NCI-H146 (cell line): ENCODE results near the gene ADPRH.
A peak's percentile ranks its signal among the peaks of the same experiment; 100 is the strongest.
"Not testable (repeated sequence)": the region's sequence is repeated elsewhere in the genome, so short reads cannot be mapped to it uniquely, and the experiment has no call there.

Experiments used
- DNase-seq: peaks from one replicate; lab custom pipeline; 2025; lab: John Stamatoyannopoulos, UW

ADPRH gene

DNA sequence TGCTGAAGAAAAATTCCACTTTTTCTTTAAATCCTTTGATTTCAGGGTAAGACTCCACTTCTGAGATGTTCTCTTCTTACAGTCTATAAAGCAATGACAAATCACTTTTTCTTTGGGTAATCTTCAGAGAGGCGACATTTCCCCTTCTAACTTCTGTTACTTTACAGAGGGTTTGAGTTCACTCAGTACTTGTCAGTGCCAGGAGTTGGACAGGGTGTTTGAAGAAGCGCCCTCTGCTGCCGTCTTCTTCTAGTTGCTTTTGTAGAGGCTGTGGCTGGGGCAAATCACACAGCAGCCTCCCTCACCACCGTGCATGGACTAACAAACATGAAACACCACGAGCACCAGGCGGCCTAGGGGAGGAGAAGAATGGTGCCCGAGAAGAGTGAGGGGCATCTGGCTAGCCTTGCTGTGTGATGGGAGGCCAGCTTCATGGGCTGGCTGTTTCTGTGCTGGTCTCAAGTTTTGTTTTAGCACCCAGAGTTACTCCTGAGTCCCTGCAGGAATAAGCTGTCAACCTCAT is 19.8 kb upstream of the ADPRH start, which contains the start of gene CD80:
TSS of gene CD80 (minus strand) at position 174 of the 523 bp plus-strand sequence. CDS start 1,886 bp downstream, outside the sequence.
- DNase-seq: peak; percentile 21

DNA sequence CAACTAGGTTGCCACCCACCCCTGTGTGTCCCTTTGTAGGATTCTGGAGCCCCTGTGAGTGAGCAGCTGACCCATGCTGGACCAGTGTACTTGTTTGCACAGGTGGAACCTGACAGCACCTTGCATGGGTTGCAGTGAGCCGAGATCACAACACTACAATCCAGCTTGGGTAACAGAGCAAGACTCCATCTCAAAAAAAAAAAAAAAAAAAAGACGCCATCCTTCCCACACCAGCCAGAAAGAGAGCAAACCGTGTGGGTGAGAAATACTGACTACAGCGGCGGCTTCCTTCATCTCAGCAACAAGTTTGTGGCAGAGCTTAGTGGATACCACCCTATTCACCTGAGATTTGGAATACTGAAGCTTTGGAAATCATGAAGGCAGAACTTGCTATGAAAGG is 19.1 kb upstream of the ADPRH start:
- no peak for DNase-seq

DNA sequence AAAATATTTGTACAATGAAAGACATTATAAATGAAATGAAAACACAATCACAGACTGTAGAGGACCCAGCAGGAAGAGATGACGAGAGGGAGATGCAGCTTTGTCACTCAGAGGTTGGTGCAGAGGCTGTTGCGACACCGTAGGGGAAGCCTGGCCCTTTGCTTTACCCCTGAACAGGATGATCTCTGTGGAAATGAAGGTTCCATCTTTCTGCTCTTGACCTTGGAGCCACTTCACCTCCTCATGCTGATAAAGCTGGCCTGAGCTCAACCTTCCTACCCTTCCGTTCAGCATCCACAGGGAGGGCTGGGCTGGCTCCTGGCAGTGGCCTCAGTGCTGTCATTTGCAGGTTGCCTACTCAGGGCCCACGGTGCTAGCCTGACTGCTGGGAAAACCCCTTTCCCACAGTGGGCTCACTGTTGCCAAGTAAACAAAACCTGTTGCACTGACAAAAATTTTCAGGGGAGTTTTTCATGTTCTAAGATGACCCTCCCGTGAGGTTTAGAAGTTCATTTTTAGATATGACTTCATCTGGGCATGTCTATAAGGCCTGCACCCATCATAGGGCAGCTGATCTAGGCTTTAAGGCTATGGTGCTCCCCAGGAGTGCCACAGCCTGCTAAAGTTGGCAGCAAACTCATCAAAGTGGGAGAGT is 16.9 kb upstream of the ADPRH start:
- DNase-seq: no peak

DNA sequence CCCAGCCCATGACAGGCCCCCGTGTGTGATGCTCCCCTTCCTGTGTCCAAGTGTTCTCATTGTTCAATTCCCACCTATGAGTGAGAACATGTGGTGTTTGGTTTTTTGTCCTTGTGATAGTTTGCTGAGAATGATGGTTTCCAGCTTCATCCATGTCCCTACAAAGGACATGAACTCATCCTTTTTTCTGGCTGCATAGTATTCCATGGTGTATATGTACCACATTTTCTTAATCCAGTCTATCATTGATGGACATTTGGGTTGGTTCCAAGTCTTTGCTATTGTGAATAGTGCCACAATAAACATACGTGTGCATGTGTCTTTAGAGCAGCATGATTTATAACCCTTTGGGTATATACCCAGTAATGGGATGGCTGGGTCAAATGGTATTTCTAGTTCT is 16.0 kb upstream of the ADPRH start:
- DNase-seq: not testable (repeated sequence)

DNA sequence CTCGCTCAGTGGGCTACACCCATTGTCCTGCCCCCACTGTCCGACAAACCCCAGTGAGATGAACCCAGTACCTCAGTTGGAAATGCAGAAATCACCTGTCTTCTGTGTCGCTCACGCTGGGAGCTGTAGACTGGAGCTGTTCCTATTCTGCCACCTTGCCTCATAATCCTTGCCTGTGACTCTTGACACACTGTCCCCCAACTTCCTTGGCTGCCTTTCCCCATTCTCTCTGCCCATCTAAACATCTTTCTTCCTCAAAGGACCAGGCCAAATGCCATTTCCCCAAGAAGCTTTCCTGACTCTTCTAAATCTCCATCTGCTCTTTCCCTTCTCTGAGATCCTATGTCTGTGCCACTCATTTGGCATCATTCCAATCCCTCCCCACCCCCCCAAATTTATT is 10.1 kb upstream of the ADPRH start:
- no peak for DNase-seq

DNA sequence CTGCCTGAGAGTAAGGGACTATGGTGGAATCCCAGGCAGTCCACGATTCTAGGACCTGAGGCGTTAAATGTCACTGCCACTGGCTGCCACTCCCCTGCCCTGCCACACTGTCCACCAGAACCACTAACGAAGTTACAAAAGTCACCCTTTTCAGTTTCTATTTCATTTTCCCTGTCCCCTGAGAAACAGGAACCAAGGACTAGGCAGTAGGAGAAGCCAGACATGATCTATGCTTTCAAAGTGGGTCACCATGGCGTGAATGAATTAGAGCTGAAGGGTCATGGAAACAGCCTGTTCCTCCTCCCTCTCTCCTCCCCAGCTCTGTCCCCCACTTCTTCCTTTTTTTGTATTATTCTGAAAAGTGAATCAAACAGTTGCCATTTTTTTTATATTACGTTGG is 9.1 kb upstream of the ADPRH start:
- no peak for DNase-seq

DNA sequence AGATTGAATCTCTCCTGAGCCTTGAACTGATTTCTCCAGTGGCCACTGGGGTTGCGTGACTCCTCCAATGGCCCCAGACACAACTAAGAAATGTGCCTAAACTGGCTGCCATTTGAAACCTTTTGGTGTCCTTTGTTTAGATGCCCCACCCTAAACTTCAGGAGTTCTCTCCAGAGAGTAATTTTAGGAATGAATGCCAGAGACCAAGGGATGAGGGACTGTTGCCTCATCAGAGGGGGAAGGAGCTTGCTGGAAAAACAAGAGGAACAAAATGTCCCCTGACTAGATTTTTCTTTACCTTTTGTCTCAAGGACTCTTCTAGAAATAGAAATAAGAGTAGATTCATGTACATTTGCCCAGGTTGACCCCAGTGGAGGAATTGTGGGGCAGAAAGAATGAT is 8.1 kb upstream of the ADPRH start:
- DNase-seq: no peak

DNA sequence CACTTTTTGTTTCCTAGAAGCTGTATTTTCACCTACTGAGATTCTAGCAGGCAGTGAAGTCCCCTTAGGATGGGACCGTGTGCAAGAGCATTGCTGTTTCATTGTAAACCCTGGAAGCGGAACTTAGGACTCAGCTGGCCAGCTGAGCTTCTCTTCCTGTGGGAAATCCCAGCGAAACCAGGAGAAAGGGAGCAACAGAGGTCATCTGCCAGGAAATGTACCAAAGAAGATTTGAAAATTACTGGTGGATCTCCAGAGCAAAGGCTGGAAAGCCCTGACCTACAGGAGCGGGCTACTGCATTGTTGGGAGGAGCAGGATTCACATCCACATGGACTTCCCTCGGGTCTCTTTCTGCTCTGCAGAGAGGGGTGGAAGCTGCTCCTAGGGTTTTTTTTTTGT is 7.6 kb upstream of the ADPRH start:
- DNase-seq: no peak

DNA sequence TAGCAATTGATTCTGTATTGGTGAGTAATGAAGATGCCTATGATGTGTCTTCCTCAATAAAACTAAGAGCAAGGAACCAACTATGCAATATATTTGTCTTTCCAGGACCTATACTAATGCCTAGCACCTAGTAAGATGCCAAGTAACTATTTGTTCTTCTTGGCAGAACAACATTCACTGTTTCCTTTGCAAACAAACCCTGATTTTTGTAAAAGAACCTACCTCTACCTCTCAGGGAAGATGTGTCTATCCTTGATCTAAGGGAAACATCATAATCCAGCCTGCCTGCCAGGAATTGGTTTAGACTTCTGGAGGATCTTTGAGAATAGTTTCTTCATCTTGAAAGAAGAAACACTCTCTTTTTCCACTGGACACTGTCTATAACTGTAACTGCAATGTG is 3.8 kb upstream of the ADPRH start:
- no peak for DNase-seq

DNA sequence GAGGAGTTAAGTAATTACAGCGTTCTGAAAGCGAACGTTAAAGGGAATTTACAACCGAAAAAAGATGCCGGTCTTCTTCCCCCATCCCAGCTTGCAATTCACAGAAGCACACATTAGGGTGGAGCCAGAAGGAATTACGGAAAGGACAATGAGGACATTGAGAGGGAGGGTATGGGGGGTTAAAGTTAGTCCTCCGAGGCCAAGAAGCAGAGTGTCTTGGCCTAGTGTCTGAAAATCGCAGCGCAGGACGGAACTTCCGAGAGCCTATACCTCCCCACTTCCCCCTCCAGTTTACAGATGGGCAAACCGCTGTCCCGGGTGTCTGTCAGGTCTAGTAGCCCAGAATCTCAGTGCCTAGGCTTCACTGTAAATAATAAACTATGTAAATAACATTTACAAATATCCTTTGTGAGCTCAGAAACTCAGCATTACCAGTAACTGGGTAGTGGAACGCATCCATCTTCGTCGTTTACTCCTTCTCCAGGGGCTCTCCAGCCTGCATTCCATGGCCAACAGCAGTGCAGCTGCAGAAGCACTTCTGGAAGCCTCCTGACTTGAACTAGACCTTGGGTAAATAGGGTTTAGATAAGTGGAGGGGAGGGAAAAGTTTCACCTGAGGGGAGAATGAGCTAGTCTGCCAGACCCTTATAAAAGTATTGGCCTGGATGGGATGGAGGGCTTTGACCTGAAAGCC is 922 bp downstream of the ADPRH start:
- peak; percentile 36 for DNase-seq

DNA sequence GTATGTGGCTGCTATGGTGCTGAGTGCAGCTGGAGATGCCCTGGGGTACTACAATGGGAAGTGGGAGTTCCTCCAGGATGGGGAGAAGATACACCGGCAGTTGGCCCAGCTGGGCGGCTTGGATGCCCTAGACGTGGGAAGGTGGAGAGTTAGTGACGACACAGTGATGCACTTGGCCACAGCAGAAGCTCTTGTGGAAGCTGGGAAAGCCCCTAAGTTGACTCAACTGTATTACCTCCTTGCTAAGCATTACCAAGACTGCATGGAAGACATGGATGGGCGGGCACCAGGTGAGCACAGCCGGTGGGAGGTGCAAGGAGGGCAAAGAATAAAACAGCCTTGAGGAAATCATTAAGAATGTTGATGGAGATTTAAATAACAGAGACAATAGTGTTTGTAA is 2.9 kb downstream of the ADPRH start:
- DNase-seq: no peak

DNA sequence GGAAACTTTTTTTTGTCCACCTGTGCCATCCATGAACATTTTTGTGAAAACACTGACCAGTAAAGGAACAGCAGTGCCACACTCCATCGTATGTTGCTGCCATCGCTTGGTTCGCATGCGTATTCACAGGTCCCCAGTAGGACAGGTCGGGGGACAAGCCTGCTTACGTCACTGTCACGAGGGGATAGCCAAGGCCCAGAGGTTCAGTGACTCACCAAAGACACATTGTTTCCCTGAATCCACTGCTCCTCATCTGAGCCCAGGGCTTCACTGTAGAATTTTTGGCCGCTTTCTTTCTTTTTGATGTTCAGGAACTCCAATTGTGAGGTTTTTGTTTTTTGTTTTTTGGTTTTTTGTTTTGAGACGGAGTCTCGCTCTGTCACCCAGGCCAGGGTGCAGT is 5.9 kb downstream of the ADPRH start:
- no peak for DNase-seq

DNA sequence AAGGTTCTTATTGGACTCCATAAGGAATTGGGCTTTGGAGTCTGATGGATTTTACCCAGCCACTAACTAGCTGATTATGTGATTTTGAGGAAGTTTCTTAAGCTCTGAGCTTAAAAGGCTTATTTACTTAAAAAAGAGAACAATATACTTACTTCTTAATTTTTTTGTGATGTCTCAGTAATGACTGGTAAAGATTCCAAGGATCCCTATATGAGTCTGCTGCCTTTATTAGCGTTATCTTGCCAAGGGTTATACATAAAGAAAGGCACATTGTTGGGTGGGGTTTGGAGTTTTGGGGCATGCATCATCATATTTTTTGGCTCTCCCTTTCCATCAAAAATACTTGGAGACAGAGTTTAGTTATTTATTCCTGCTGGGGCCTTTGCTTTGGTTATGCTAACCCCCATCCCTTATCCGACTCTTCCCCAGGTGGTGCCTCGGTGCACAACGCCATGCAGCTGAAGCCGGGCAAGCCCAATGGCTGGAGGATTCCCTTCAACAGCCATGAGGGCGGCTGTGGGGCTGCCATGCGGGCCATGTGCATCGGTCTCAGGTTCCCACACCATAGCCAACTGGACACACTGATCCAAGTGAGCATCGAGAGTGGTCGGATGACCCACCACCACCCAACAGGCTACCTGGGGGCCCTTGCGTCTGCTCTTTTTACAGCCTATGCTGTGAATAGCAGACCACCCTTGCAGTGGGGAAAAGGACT is 6.7 kb downstream of the ADPRH start:
- no peak for DNase-seq

DNA sequence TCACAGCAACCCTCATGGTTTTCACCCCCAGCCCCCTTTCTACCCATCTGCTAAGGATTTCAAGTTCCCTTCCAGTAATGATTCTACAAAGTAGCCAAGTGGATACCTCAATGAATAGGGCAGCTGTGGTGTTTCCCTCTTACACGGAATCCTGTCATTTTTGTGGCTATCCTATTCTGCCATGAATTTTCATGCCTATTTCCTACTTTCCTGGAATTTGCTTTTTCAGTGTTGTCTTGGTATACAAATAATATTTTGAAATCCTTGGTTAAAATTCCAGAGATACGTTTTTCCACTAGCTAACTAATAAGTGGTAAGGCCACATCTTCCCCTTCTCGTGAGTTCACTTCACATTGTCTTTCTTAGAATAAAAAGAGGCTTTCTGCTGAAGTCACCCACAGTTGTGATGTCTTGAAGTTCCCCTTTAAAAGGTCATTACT is 7.5 kb downstream of the ADPRH start:
- DNase-seq: no peak

DNA sequence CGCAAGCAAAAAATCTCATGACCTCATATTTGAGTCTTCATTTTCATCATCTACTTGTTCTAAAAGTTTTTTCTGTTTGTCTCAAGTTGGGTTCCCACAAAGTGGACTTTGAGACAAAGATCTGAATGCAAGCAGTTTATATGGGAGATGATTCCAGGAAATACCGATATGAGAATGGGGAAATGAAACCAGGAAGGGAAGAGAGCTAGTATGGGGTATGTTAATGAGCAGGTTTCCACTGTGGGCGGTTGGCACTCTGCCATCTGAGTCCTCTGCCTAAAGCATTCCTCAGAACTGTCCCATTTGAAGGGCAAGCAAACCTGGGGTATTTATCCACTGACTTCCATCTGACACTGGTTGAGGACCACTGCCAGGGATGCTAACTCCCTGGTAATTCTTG is 8.8 kb downstream of the ADPRH start:
- no peak for DNase-seq

DNA sequence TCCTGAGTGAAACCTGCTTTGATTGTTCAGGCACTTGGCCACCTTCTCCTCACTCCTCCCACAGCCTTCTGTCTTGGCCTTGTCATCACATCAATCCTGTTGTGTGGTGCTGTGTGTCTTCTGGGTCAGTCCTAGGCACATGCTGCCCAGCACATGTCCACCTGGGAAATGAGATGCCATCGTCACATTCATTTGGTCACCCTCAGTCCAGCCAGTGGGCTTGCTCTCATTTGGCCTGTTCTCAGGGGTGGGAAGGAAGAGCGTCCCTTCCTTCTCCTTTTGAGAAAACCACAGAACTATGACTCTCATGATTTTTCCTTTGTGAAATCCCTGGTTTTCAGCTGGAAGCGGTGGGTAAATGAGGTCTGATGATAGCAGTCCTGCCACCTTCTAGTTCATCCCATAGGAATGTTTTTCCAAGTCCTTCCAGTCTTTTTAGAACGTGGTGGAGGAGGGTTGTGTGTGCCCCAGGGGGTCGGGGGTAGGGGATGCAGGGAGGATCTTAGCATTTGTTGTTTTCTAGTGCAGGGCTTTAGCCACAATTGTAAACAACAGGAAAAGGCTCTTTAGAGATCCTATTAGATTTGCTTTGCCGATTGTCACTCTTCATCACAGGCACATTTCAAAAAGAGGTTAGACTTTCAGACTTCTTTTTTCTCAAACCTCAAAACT is 9.9 kb downstream of the ADPRH start:
- no peak for DNase-seq

DNA sequence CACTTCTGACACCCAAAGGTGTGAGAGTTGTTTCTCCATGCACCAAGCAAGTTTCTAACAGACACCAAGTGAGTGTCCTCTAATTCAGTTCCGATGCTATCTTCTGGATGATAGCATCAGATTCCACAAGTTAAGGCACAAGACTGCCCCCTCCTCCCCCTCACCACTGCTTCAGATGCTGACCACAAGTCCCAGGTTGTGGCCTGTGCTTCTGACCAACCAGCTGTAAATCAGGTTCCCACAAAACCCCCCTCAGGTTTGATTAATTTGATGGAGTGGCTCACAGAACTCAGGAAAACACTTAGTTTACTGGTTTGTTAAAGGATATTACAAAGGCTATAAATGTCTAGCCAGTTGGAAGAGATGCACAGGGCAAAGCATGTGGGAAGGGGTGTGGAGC is 11.4 kb downstream of the ADPRH start:
- no peak for DNase-seq

DNA sequence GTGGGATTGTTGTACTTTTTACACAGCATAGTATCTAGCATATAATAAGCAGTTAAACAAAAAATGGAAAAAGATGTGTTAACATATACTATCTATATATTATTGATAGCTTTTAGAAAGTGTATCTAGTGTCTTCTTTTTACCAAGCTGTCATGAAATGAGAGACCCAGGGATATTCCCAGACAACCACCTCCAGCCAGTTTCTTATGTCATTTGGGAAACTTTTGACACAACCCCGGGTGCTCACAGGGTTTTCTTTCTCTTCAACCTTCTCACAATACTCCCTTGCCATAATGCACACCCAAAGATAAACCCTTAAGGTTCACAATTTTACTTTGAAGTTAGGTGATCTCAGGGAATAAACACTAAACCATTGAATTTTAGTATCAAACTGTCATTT is 13.6 kb downstream of the ADPRH start:
- no peak for DNase-seq

DNA sequence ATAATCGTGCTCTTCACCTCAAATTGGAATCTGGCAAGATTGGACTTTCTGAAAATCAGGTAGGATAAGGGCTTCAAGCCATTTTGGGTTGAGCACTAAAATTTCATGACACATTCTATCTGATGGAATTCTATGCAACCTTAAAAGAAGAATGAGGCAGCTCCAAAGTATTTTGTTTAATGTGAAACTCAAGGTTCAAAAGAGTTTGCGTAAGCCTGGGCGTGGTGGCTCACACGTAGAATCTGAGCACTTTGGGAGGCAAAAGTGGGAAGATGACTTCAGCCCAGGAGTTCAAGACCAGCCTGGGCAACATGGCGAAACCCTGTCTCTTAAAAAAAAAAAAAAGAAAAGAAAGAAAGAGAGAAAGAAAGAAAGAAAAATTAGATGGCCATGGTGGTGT is 14.8 kb downstream of the ADPRH start:
- DNase-seq: no peak

DNA sequence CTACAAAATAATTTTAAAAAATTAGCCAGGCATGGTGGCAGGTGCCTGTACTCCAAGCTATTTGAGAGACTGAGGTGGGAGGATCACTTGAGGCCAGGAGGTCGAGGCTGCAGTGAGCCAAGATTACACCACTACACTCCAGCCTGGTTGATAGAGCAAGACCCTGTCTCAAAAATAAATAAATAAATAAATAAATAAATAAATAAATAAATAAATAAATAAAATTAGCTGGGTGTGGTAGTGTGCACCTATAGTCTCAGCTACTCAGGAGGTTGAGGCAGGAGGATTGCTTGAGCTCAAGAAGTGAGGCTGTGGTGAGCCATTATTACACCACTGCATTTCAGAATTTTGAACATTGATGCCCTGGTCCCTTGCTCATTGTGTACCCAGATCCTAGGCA is 15.6 kb downstream of the ADPRH start:
- DNase-seq: not testable (repeated sequence)

DNA sequence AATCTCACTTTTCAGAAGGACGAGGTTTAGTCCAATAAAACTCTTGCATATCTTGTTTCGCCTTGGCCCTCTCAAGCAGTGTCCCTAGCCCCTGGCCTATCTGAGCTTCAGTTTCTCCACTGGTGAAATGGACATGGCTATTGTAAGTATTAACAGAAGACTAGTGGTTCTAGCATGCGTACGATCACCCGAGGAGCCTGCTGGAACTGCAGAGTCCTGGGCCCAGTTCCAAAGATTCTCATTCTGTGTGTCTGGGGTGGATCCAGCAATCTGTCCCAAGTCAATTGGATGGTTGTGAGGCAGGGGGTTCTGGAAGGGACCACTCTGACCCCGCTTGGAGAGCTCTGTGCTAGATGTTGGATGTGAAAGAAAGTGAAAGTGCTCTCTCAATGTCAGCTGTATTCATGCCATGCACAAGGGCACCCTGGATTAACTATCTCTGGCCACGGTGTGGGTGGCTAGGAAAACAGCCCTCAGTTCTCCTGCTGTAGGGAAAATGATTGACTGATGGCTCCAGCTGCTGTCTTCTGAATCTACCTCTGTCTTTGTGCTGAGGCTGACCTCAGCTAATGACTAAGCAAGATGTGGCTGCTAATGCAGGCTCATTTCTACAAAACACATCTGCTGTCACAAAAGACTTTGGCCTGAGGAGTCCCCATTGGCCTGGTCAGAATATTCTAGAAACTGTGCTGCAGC is 16.5 kb downstream of the ADPRH start:
- no peak for DNase-seq

DNA sequence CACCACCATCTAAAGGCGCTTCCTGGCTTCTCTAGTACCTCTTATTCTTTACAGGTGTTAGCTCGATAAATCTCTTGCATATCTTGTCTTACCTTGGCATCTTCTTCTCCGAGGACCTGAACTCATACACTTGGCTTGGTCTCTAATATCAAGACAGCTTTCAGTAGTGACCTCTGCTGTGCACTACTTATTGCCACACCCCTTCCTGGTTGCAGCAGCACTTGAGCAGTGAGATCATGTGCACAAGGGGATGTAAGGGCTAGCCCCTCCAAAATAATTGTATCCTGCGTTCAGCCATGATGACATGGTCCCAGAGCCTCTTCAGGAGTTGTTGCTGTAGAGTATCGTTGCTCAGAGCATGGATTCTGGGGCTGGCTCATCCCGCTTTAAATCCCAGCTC is 17.1 kb downstream of the ADPRH start:
- DNase-seq: no peak
